Colon (tissue), 2 donors: Measurements from ENCODE around the gene NAMPT.
"Not testable (repeated sequence)": the region's sequence is repeated elsewhere in the genome, so short reads cannot be mapped to it uniquely, and the experiment has no call there.

Source experiments
- FAIRE-seq: peaks from 2 replicates; lab custom pipeline; 2012; peaks lifted over from hg19 to GRCh38; lab: Jason Lieb, UNC
- donor health status: control.
- donor health status: control.

NAMPT gene

DNA sequence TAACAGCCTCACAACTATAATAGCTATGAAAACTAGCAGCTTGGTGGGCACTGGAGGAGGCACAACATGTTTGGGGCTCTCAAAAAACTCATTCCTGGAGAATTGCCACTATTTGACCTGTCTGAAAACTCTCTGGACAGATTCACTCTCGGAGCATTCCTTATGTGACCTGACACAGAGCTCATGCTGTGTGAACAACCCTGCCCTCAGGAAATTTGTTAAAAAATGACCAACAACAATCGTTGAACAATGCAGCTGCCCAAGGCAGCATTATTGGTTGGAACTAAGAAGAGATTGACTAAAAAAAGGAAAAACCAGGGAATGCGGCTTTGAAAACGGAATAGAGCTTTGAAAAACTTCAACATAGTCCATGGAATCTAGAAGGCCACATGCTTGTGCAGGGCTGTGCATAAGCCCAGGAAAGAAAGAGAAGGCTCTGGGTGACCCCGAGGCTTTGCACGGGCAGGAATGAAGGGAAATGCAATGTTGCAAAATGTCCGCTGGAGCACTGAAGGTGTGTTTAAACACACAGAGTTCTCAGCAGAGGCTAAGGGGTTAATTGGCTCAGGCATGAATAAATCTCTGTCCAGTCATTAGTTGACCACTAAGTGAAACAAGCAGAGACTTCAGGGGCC lies 52.8 kb downstream of the NAMPT start:
- FAIRE-seq: no peak

DNA sequence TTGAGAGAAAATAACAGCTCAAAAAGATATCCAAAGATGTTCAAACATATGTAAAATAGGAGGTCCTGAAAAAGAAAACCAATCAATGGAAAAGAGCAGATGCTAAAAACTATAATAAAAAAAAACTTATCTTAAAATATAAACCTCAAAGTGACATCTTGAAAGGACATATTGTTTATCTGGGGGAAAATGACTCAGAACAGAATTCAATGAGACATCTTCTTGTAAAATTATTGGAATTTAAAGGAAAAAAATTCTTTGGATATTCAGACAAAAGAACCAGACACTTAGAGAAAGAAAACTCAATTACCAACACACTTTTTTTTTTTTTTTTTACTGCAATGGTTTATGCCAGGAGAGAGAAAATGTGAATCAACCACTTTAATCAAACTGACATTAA lies 58.9 kb downstream of the NAMPT start:
- FAIRE-seq: no peak

DNA sequence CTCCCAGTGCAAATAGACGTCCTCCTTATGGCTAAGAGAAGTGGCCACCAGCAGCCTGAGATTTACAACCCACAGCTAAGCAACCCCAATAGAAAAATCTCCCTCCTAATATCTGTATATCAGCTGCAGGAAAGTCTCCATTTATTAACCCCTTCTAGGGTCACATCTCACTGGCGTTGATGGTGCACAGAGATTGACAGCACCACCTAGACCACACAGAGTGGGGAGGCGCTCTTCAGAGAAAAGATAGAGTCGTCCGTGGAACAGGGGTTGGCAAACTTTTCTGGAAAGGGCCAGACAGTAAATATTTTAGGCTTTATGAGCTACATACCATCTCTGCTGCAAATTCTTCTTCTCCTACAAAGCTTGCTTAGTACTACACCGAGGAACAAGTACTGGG lies 60.0 kb downstream of the NAMPT start:
- FAIRE-seq: no peak

DNA sequence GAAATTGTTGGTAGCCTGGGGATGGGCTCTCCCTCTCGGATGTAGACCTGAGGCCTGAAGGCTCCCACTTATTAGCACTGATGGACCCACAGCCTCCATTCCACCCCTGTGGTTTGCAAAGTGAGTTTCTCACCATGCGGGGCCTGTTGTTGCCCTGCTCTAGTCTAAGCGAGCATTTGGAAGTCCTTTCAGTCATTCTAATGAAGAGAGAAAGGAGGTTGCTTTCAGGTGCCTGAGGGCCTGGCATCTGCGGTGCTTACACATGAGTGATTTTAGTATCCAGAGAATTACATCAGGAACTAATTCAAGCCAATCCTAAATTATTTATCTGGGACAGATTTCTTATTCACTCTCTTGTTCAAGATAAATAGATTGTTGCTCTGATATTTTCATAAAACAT lies 61.6 kb downstream of the NAMPT start:
- no peak for FAIRE-seq

DNA sequence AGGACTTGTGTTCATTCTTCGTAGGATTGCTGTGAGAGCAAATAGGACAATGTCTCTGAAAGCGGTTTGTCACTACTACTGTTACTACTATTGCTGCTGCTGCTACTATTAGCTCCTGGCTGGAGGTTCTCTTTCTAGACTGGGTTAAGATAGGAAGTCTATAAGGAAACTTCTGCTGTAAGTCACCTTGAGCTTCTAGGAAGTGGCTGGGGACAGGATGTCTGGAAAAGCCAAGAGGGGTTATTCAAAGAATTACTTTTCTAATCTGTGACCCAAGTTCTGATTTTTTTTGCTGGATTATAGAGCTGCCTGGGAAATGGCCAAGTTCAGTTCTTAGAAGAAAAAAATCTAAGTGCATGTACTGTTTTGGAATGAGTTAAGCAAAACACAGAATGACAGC lies 62.2 kb downstream of the NAMPT start:
- no peak for FAIRE-seq

DNA sequence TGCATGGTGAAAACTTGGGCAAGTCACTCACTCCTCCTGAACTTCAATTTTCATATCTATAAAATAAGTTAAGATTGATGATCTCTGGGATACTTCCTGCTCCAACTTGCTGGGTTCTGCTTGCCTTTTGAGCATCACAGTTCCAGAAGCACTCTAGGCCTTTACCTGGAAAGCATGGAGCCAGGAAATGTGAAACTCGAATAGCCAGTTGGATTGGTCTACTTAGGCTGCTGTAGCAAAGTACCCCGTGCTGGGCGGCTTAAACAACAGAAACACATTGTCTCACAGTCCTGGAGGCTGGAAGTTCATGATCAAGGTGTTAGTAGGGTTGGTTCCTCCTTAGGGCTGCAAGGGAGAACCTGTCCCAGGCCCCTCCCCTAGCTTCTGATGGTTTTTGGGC lies 64.5 kb downstream of the NAMPT start:
- no peak for FAIRE-seq

DNA sequence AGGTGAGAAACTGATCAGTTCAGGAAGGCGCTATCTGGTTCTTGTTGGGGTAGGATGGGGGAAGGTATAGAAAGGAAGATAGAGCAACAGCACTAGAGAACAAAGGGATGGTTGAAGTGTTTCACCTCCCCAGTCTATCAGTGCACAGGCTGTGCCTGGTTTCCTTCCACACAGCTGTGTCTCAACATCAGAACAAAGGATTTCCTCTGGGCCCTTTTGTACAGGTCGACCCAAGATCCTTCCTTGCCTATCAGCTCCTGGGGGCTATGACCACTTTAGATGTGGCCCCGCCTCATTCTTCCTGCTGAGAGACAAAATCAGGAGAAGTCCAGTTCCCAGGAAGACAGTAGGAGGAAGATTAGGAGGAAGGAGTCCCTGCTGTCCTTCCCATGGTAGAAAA lies 65.6 kb downstream of the NAMPT start:
- no peak for FAIRE-seq

DNA sequence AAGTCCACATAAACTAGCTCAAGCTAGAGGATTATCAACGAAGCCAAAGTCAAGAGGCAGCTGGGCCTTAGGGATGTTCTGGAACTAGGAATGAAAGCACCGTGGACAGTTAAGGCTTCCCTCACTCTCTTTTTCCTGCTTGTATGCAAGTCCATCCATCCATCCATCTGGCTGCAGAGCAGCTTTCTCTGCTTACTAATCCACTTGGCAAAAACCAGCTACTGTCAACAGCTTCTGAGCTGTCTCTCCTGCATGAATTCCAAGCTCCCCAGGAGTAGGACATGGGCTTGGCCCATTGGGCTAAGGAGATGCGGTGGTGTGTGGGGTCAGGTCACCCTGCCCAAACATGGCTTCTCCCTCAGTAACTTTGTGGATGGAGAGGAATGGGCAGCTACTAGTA lies 66.2 kb downstream of the NAMPT start:
- no peak for FAIRE-seq

DNA sequence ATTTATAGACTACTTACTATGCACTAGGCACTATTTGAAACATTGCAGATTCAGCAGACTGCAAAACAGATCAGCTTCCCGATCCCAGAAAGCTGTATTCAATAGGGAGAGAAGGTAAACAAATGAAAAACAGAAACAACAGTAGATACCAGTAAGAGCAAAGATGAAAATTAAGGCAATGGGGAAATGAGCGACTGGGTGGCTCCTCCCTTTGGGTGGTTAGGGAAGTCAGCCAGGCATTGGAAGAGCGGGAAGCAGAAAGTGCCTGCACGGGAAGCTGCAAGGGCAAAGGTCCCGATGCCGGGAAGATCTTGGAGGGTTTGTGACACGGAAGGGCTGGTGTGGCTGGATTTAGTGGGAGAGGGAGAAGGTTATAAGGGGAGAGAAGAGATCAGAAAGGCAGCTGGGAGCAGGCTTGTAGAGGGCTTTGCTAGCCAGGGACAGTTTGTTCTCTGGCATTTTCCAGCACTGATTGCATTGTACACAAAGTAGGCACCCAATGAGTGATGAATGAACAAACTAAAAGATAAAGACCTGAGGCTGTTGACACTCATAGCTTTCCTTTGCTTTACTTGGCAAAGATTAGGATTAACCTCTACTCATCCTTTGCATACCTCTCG lies 67.8 kb downstream of the NAMPT start:
- FAIRE-seq: no peak

DNA sequence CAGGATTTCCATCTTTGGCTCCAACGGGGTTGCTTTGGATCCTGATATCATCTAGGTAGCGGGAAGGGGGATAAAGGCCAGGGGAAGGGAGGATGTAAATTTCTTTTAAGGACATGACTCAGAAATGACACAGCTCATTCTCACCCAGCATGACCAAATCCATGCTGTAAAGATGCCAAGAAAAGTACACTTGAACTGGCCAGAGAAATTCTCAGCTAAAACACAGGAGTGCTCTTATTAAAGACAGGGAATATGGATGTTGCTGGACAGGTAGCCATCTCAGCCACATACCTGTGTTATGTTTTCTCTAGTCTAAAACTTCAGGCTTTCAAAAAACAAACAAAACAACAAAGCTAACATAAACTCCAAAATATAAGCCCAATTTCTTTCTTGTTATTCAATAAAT lies 68.3 kb downstream of the NAMPT start:
- no peak for FAIRE-seq

DNA sequence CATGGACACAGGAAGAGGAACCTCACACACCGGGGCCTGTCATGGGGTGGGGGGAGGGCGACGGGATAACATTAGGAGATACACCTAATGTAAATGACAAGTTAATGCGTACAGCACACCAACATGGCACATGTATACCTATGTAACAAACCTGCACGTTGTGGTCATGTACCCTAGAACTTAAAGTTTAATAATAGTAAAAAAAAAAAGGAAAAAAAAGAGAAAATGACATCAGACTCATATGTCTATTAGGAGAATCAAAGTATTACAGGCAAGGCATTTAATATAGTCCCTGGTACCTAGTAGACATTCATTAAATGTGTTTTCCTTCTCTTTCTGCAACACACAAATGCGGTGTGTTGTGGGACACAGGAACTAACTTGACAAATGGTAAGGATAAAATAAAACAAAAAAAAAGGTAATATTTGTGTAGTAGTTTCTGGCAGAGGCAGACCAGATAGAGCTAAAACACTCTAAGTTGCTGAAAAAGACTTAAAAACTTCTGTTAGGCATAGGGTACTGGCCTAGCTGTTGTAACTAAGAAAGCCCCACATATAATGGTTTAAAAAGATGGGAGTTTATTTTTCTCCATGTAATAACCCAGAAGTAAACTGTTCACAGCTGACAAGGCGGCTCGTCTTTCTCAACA lies 68.8 kb downstream of the NAMPT start:
- no peak for FAIRE-seq

DNA sequence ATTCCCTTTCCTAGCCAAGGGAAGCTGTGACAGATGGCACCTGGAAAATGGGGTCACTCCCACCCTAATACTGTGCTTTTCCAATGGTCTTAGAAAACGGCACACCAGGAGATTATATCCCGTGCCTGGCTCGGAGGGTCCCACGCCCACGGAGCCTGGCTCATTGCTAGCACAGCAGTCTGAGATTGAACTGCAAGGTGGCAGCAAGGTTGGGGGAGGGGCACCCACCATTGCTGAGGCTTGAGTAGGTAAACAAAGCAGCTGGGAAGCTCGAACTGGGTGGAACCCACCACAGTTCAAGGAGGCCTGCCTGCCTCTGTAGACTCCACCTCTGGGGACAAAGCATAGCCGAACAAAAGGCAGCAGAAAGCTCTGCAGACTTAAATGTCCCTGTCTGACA lies 75.8 kb downstream of the NAMPT start:
- not testable (repeated sequence) for FAIRE-seq

DNA sequence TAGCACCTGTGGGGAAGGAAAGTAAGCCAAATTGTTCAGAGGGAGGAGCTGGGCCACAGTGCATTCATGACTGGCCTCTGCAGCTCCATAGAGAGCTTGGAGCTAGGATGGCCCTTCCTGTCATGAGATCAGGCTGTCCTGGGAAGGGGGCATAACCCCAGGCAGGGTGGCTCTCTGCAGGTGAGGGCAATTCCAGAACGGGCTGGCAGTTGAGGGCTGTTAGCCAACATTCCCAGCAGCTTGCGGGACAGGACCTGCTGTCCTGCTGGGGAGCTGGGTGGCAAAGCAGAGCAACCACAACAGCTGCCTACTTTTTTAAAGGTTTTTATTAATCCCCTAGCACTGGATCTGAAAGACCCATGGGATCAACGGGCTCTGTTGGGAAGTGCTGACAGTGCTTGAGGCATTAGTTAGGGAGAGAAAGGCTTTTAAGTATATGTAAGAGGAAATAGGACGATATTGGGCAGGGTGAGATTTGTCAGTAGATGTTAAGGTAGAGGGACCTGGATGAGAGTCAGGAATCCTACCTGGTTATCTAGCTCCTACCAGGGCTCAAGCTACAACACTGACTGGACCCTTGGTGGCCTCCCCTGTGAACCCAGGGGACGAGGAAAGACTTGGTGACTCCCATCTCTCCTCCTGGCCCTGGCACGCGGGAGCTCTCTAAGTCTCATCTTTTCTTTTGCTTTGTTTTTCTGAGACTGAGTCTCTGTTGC lies 77.8 kb downstream of the NAMPT start:
- FAIRE-seq: no peak

DNA sequence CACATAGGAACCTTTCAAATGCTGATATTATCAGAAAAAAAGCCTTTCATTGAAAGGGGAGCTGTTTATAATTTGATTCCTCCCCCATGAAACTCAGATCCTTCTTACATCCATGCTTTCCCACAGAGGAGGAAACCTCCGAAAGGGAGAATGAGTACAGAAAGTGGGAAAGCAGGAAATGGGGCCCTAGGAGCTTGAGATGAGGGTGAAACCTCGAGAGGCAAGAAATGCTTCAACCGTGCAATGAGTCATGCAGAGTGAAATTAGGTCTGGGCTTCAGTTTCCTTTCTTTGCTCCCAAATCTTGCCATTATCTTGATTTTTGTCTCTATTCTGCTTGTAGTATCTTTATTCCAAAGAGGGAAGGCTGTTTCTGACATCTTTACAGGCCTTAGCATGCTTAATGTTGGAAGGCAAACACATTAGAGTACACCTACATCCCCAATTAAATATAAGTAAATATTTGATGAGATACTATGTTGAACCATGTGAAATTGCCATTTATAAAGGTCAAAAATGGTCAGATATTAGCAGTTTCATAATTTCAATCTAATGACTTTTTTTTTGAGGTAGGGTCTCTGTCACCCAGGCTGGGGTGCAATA lies 79.1 kb downstream of the NAMPT start:
- FAIRE-seq: no peak

DNA sequence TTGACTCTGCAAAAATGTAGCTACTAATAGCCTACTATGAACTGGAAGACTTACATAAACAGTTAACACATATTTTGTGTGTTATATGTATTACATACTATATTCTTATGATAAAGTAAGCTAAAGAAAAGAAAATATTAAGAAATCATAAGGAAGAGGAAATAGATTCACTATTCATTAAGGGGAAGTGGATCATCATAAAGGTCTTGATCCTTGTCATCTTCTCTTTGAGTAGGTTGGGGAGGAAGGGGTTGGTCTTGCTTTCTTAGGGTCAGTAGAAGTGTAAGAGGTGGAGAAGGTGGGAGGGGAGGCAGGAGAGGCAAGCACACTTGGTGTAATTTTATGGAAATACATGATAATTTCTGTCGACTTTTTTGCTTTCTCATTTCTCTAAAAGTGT lies 81.3 kb downstream of the NAMPT start:
- FAIRE-seq: no peak

DNA sequence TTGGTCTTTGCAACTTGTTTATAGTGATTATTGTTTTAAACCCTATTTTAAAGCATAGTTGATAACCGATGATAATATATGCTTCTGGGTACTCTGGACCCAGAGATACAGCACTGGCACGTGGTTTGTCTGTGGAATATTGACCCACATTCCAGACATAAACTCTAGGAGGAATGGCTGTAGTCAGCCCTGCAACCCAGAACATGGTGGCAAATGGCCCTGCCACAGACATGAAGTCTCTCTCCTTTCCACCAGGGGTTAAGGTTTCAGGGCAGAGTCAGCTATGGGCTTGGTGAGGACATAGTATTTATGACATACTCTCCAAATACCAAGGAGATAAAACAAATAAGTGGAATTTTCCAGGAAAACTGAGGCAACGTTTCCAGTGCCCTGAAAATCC lies 83.6 kb downstream of the NAMPT start:
- no peak for FAIRE-seq

DNA sequence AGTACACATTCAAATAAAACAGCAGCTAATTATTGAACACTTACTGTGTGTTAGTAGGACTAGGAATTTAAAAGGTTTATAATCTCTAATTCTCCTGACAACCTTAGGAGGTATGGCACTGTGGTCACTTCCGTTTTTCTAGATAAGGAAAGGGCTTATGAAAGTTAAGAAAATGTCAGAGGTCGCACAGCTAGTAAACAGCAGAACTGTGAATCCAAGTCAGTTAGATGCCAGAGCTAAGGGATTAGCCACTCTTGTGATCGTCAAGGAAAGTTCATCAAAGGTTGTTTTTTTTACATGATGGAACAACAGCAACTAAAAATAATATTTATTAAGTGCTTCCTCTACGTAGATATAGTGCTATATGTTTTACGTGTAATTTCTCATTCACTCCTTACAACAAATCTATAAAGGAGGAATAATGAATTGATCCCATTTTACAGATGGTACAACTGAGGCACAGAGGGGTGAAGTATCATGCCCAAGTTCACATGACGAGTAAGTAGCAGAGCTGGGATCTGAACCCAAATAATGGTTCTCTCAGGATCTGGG lies 84.9 kb downstream of the NAMPT start:
- no peak for FAIRE-seq

DNA sequence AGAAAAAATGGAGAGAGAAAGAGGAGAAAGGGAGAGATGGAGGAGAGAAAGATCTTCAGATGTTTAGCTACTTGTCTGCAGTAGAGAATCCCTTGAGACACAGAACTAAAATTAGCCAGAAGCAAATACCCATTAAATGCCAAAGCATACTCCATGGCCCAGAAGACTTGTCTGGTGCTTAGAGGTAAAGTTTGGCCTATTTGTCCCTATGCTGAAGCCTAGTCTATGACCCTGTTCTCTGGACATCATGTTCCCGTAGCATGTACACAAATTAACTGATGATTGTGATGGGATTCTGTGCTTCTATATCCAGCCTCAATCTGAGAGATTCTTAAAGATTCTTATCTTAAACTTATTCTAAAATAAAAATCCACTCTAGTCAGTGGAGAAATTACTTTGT lies 85.8 kb downstream of the NAMPT start:
- FAIRE-seq: no peak
